Activated naive CD4-positive, alpha-beta T cell treated with anti-CD3 and anti-CD28 coated beads, Interleukin-2, amount 10 ng/mL, durations not matched to agents 7 days and 5 days (primary cell): ENCODE results near the gene INPP5J.

Source experiments
- CTCF ChIA-PET: fragments of 350-600 bp; sonication (Branson Sonifier 250); formaldehyde crosslinking; loops from one replicate; lab custom pipeline; 2021; ENCODE audit warnings: antibody characterized with exemption; lab: Charles Lee
- DNase-seq: peaks from one replicate; pipeline ENCODE4 v3.0.0-alpha.2; 2020
- H3K27ac Mint-ChIP-seq: one replicate; pipeline ENCODE4 v1.8.0; 2021; ENCODE audit warnings: mild to moderate bottlenecking, moderate library complexity, mixed read lengths
- H3K27me3 Mint-ChIP-seq: one replicate; pipeline ENCODE4 v1.8.0; 2021; ENCODE audit warnings: mild to moderate bottlenecking, mixed read lengths
- H3K36me3 Mint-ChIP-seq: one replicate; pipeline ENCODE4 v1.8.0; 2021; ENCODE audit warnings: mixed read lengths
- H3K4me1 Mint-ChIP-seq: one replicate; pipeline ENCODE4 v1.8.0; 2021; ENCODE audit warnings: mixed read lengths
- H3K4me3 Mint-ChIP-seq: one replicate; pipeline ENCODE4 v1.8.0; 2021; ENCODE audit warnings: mild to moderate bottlenecking, moderate library complexity, mixed read lengths
- H3K9me3 Mint-ChIP-seq: one replicate; pipeline ENCODE4 v1.8.0; 2021; ENCODE audit warnings: mixed read lengths

The INPP5J gene

DNA sequence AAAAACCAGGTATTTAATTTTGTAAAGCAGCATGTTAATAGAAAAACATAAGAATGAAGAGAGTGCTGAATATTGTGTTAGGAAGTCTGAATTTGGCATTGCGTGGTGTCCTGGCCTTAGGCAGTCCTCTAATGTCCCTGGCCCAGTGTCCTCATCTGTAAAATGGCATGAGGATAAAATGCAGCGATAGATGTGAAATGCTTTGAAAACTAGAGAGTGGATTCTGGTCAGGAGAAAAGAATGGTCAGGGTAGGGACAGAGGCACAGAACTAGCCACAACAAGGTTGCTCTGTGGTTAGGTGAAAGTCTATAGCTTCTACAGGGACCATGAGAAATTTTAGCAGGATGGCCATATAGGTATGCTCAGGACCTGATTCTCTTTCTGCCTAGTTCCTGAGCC, 56.1 kb downstream of the INPP5J start:
- DNase-seq, result no peak
- Mint-ChIP-seq H3K9me3 (no peaks in the 10 kb centered on the region), H3K4me1 (peaks cover 1% of the 10 kb centered on the region), H3K4me3 (no peak overlapping the region), H3K36me3 (peaks cover 8% of the 10 kb centered on the region), H3K27me3 (no peaks in the 10 kb centered on the region), H3K27ac (no peak overlapping the region)
- CTCF ChIA-PET, result no interaction called here

DNA sequence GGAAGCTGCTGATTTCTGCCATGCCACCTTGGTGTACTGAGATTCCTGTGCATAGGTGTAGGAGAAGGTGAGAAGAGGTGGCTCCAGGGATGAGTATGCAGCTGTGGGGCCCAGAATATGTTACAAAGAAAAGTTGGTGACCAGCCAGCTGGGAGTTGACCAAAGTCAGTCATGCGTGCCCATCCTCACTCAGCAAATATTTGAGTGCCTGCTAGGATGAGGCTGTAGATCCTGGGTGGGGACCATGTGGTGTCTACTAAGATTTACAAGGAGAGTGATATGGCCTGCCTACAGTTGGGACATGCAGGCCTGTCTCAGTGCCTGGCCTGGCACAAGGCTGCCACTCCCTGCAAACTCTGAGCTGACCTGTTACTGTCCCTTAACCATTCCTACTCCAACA, 56.6 kb downstream of the INPP5J start:
- no peaks in the 10 kb centered on the region for H3K4me1 Mint-ChIP-seq
- peaks cover 8% of the 10 kb centered on the region for H3K36me3 Mint-ChIP-seq
- no peak overlapping the region for H3K4me3 Mint-ChIP-seq
- no peaks in the 10 kb centered on the region for H3K27me3 Mint-ChIP-seq
- no peaks in the 10 kb centered on the region for H3K9me3 Mint-ChIP-seq
- DNase-seq, result no peak
- CTCF ChIA-PET, result no interaction called here
- no peak overlapping the region for H3K27ac Mint-ChIP-seq

DNA sequence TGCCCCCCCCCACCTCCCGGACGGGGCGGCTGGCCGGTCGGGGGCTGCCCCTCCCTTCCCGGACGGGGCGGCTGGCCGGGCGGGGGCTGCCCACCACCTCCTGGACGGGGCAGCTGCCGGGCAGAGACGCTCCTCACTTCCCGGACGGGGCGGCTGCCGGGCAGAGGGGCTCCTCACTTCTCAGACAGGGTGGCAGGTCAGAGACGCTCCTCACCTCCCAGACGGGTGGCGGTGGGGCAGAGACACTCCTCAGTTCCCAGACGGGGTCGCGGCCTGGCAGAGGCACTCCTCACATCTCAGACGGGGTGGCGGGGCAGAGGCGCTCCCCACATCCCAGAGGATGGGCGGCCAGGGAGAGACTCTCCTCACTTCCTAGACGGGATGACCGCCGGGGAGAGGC, 61.2 kb downstream of the INPP5J start:
- CTCF ChIA-PET, result no interaction called here
- Mint-ChIP-seq H3K36me3 (peaks cover 14% of the 10 kb centered on the region), H3K9me3 (no peaks in the 10 kb centered on the region), H3K27ac (no peak overlapping the region), H3K4me1 (no peaks in the 10 kb centered on the region), H3K27me3 (no peaks in the 10 kb centered on the region), H3K4me3 (no peak overlapping the region)
- no peak for DNase-seq
